GM19452 (cell line): ENCODE measurements around the gene SOX9.
"Not testable (repeated sequence)": the region's sequence is repeated elsewhere in the genome, so short reads cannot be mapped to it uniquely, and the experiment has no call there.

Experiments used
- ATAC-seq: cut with Tn5 transposase; IDR thresholded peaks from one replicate; pipeline ENCODE4 v1.9.1; 2021; ENCODE audit not compliant: unreplicated experiment

Gene SOX9

DNA sequence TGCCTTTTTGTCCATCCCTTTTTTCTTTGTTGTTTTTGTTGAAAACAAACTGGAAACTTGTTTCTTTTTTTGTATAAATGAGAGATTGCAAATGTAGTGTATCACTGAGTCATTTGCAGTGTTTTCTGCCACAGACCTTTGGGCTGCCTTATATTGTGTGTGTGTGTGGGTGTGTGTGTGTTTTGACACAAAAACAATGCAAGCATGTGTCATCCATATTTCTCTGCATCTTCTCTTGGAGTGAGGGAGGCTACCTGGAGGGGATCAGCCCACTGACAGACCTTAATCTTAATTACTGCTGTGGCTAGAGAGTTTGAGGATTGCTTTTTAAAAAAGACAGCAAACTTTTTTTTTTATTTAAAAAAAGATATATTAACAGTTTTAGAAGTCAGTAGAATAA lies 4.9 kb downstream of the SOX9 start:
- ATAC-seq, result no peak

DNA sequence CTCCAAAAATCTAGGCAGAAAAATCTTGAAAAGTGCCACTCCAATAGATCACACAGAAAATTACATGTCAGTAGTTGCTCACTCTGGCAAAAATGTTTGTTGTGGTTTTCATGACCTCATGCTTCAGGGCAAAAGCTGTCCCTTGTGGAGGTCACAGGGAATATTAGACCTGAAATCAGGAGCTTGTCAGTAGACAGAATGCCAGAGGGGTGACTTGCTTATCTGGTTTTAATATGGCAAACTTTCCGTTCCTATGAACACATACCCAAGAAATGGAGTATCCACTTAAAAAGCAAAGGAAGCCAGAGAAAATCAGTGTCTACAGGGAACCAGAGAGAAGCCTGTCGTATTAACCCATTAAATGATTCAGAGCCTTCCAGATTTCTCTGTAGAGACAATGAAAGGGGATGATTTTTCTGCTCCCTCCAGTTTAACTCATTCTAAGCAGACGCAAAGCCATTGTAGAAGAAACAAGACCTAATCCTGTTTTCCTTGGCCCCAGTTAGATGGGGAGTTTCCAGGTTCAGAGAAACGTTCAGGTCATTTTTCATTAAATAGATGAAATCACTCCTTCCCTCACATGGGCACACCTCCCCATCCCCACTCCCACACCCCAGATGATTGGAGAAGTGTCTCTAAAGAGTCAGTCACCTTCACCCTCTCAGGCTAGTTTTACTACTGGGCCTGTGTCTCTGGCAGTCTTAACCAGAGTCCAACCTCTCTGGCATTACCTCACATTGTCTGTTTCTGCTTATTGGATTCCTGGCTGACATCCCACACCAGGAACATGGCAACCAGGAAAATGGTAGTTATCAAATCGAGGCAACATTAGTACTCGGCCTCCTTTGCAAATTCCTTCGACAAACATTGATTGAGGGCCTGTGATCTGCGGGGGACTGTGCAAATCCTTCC lies 6.0 kb downstream of the SOX9 start:
- ATAC-seq, result no peak

DNA sequence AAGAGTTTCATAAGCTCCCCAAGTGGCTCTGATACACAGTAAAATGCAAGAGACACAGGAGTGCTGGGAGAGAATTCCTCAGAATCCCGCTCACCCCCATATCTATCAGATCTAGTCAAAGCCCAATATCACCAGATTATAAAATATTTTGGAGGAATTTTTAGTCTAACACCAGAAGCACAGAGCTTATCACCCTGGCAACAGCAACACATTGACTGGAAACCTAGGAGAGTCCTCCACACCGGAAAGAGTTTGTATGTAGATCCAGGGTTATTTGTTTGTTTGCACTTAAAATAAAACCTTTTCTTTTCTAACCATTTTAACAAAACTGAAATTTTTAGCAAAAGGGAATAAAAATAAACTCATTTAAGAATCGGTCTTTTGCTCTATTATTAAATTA lies 7.2 kb downstream of the SOX9 start:
- ATAC-seq, result no peak

DNA sequence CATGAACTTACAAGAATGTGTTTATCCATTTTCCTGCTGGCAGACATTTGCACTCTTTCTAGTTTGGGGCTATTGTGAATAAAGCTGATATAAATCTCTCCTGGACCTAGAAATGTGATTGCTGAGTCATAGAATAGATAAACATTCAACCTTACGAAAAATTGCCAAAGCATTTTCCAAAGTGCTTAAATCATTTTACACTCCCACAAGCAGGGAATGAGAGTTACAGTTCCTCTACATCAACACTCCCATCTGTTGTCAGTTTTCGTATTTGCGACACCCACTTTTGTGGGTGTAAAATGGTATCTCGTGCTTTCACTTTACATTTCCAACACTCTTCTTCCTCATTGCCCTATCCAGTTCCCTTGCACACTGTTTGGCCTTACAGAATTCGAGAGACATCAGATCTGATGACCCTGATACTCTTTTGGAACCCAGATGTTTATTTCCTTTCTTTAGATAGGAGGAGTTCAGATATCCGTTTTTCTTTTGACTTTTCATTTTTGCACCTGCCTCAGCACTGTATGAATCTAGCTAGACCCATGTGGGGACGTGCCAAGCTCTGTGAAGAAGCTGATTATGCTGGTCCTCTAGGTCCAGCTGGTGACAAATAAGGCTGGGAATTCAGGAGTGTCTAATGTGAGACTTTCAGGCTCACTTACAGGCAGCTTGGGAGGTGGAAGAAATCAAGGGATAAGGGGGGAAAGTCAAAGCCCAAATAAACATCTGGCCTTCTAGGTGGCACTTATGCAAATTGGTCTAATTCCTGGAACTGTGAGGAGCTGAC lies 14.0 kb downstream of the SOX9 start:
- no peak for ATAC-seq

- ATAC-seq, result no peak
Measured at GRCh38 chr17:72135546-72136325, 14.9 kb downstream of the SOX9 start.

DNA sequence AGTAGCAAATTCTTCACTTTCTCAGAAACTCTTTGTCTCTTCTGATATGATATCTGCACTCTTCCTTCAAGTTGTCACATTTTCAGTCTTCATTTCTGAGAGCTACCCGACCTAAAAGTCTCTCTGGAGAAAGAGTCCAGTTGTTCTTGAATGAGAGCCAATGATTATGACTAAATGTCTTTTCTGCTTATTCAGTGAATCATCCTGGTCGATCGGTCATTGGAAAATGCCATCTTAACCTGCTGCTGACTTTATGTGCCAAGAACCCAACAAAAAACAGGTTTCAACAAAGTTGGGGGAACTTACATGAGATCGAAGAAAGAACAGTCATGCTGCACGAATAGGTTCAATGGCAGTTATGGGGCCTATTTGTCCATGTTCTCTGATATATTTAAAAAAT lies 15.9 kb downstream of the SOX9 start:
- ATAC-seq, result no peak

GRCh38 chr17:72137161-72137560 lies 16.3 kb downstream of the SOX9 start:
- no peak for ATAC-seq

- no peak for ATAC-seq
Measured at GRCh38 chr17:72139212-72139611, 18.4 kb downstream of the SOX9 start.

- no peak for ATAC-seq
Measured at GRCh38 chr17:72141336-72141735, 20.5 kb downstream of the SOX9 start.

- ATAC-seq, result not testable (repeated sequence)
Measured at GRCh38 chr17:72142097-72142496, 21.3 kb downstream of the SOX9 start.

DNA sequence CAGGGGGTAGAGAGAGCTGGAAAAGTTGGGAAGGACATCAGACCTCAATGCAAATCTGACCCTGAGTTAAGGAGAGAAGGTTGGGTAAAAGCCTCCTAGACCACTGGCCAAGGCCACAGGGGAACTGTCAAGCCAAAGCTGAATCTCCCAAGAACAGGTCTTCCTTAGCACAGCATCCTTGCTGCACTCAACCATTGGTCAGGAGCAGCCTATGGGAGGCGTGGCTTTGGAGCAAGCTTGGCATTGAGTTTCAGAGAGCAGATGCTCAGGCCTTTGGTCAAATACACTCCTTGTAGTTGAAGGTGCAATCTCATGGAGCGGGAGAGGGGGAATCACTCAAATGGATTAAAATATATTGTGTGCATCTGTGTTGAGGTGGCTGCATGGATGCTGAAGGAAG lies 21.8 kb downstream of the SOX9 start:
- ATAC-seq, result no peak

- no peak for ATAC-seq
Measured at GRCh38 chr17:72143245-72143644, 22.4 kb downstream of the SOX9 start.

GRCh38 chr17:72144101-72144500 lies 23.3 kb downstream of the SOX9 start:
- ATAC-seq, result no peak

- ATAC-seq, result no peak
Measured at GRCh38 chr17:72145562-72145961, 24.7 kb downstream of the SOX9 start.

DNA sequence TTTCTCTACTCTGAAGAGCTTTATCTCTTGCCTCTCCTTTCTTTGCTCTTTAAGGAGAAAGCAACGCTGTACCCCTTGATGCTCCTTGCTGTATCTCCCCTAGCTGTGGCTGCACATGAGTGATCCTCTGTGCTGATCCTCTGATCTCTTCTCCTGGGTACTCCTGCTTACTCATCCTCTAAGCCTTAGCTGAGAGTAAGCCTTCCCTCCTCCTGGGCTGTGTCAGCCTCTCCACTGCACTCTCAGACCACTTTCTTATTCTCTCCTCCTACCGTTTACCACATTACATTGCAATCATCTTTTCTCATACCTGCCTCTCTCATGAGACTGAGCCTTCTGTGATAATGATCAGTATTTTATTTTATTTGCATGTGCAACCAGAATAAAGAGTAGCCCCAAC lies 25.1 kb downstream of the SOX9 start:
- ATAC-seq, result no peak

- no peak for ATAC-seq
Measured at GRCh38 chr17:72146371-72146770, 25.6 kb downstream of the SOX9 start.

GRCh38 chr17:72150632-72151460 lies 30.0 kb downstream of the SOX9 start:
- ATAC-seq, result no peak

DNA sequence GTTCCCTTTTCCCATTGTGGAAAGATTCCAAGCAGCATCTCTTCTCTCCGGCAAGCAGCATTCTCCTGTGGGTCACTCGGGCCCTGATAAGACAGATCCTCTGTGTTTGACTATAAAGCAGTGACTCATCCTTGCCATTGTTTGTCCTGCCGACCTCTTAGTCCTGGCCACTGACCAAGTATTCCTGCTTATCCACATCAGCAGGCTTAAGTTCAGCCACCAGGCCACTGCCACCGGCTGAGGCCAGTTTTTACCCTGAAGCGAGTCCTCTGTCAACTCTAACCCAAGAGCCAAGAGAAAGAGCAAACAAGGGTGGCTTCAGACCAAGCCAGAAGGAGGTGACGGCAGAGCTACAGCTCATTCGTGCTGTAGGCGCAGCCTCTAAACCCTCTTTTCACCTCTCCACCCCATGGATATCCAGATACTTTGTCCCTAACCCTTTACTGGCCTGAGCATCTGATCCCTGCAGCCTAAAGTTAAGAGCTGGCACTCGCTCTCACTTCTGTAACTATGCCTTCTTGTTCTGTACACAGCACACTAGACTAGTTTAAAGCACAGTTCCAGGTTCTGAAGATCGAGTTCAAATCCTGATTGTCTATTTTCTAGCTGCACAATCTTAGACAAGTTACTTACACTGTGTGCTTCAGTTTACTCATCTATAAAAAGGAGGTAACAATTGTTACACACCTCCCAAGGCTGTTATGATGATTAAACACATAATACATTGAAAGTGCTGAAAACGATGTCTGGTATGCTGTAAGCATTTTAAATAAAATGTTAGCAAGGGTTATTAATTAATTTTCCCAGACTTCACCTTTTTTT lies 31.0 kb downstream of the SOX9 start:
- no peak for ATAC-seq

DNA sequence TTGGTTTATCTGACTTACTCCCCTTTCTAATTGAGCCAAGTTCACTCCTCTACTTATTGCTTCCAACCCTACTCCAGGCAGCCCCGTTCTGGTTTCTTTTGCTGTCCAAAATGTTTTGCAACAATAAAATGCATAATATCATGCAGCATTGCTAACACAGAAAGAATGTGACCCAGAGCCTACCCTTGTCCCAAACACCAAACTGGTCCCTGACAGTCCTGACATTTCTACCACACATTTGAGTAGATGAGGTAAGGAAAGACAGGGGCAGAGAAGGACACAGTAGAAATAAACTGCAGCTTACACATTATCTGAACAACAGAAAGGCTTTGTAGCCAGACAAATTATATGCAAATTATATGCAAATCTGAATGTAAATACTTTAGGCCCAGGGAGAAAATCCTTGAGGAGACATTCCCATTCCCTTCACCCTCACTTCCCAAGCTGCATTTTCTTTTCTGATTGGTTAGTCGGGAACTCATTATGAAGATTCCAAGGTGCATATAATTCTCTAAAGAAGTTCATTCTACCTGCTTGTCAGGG lies 31.6 kb downstream of the SOX9 start:
- ATAC-seq, result no peak
